Measurements from ENCODE around the gene IRF4.

IRF4 gene

GRCh38 chr6:347951-348859 lies 43.3 kb upstream of the IRF4 start:
- Histone ChIP-seq H3K9me3 (ENCODE audit: insufficient read depth, low read depth, low read length) (no peaks in the 10 kb centered on the region), H3K27me3 (ENCODE audit: insufficient read depth, low read length) (no peaks in the 10 kb centered on the region), H3K4me3 (ENCODE audit: low read length) (no peak overlapping the region), H3K4me1 (ENCODE audit: insufficient read depth, low read length) (no peaks in the 10 kb centered on the region; the same call in 1 of the 2 replicates), H3K9ac (ENCODE audit: low read depth, low read length) (no peak overlapping the region), H3K36me3 (ENCODE audit: insufficient read depth, low read depth, low read length) (no peaks in the 10 kb centered on the region; the same call in 1 of the 2 replicates), H3K27ac (ENCODE audit: low read length) (no peak overlapping the region)

DNA sequence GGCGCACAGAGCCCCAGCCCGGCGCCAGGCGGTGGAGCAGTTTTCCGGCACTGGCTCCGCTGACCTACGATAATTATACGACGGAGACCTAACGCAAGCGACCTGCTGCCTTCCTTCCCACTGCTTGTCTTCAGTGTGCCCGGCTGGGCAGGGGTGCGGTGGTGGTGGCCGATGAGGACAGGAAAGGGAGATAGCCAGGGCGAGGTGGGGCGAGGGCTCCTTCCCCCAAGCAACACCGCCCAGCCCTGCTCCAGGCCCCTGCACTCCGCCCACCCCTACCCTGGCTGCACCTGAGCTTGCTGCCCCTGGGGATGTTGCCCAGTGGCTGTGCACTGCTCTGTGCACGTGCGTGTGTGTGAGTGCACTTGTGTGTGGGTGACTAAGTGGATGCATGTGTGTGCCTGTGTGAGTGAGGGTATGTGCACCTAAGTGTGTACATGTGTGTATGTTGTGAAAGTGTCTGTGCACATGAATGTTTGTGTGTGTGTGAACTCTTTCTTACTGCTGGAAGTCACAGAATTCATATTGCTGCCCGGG lies 42.6 kb upstream of the IRF4 start:
- Histone ChIP-seq H3K27ac (ENCODE audit: low read length) (no peak overlapping the region), H3K36me3 (ENCODE audit: insufficient read depth, low read depth, low read length) (no peaks in the 10 kb centered on the region; the same call in 1 of the 2 replicates), H3K4me1 (ENCODE audit: insufficient read depth, low read length) (no peaks in the 10 kb centered on the region; the same call in 1 of the 2 replicates), H3K9ac (ENCODE audit: low read depth, low read length) (no peak overlapping the region), H3K9me3 (ENCODE audit: insufficient read depth, low read depth, low read length) (no peaks in the 10 kb centered on the region), H3K27me3 (ENCODE audit: insufficient read depth, low read length) (no peaks in the 10 kb centered on the region), H3K4me3 (ENCODE audit: low read length) (no peak overlapping the region)

DNA sequence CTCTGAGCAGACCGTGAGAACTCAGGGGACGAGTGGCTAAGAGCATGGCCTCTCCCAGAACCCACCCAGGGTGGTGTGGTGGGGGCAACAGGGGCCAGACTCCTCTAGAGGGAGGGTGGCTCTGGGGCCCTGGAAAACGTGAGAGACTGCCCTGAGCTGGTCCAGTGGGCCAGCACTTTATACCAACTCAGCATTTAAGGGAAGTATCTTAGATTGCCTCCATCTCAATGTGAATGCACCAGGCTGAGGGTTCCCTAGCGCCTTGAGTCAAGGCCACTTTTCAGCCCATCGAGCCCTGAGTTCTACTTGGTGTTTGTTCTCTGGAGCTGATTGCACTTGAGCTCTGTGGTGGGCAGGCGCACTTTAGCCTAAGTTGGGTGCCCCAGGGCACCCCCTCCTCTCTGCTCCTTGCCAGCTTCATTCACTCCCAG lies 42.0 kb upstream of the IRF4 start:
- Histone ChIP-seq H3K27me3 (ENCODE audit: insufficient read depth, low read length) (no peaks in the 10 kb centered on the region), H3K9me3 (ENCODE audit: insufficient read depth, low read depth, low read length) (no peaks in the 10 kb centered on the region), H3K36me3 (ENCODE audit: insufficient read depth, low read depth, low read length) (no peaks in the 10 kb centered on the region; the same call in 1 of the 2 replicates), H3K4me1 (ENCODE audit: insufficient read depth, low read length) (no peaks in the 10 kb centered on the region; the same call in 1 of the 2 replicates), H3K27ac (ENCODE audit: low read length) (no peak overlapping the region), H3K9ac (ENCODE audit: low read depth, low read length) (no peak overlapping the region), H3K4me3 (ENCODE audit: low read length) (no peak overlapping the region)

- Histone ChIP-seq H3K9me3 (ENCODE audit: insufficient read depth, low read depth, low read length) (no peaks in the 10 kb centered on the region), H3K9ac (ENCODE audit: low read depth, low read length) (no peak overlapping the region), H3K36me3 (ENCODE audit: insufficient read depth, low read depth, low read length) (no peaks in the 10 kb centered on the region; the same call in 1 of the 2 replicates), H3K27me3 (ENCODE audit: insufficient read depth, low read length) (no peaks in the 10 kb centered on the region), H3K27ac (ENCODE audit: low read length) (no peak overlapping the region), H3K4me3 (ENCODE audit: low read length) (no peak overlapping the region), H3K4me1 (ENCODE audit: insufficient read depth, low read length) (no peaks in the 10 kb centered on the region; the same call in 1 of the 2 replicates)
These were observed 41.2 kb upstream of the IRF4 start for GRCh38 chr6:350371-350770.

- Histone ChIP-seq H3K36me3 (ENCODE audit: insufficient read depth, low read depth, low read length) (no peaks in the 10 kb centered on the region; the same call in 1 of the 2 replicates), H3K27me3 (ENCODE audit: insufficient read depth, low read length) (no peaks in the 10 kb centered on the region), H3K9ac (ENCODE audit: low read depth, low read length) (no peak overlapping the region), H3K9me3 (ENCODE audit: insufficient read depth, low read depth, low read length) (no peaks in the 10 kb centered on the region), H3K27ac (ENCODE audit: low read length) (no peak overlapping the region), H3K4me3 (ENCODE audit: low read length) (no peak overlapping the region), H3K4me1 (ENCODE audit: insufficient read depth, low read length) (no peaks in the 10 kb centered on the region; the same call in 1 of the 2 replicates)
These were observed 40.3 kb upstream of the IRF4 start for GRCh38 chr6:351011-351866.

- no peaks in the 10 kb centered on the region for H3K9me3 ChIP-seq (ENCODE audit: insufficient read depth, low read depth, low read length)
These were observed 39.7 kb upstream of the IRF4 start for GRCh38 chr6:351867-352289.

DNA sequence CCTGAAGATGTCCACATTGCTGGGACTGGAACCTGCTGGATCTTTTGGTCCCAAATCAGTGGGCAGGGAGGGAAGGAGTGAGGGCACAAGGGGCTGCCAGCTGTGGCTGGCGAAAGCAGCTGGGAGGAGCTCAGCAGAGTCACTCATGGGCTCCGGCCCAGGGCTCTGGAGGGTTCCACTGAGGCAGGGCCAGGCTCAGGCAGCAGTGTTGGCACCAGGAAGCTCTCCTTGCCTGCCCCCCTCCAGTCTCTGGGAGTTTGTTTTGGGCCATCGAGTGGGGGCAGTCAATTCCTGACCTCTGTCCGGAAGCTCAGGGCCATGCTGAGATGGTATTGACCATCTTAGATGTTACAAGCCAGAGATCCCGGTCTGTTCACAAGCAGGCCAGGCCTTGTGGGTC lies 39.1 kb upstream of the IRF4 start:
- Histone ChIP-seq H3K4me1 (ENCODE audit: insufficient read depth, low read length) (no peaks in the 10 kb centered on the region; the same call in 1 of the 2 replicates), H3K4me3 (ENCODE audit: low read length) (no peak overlapping the region), H3K27ac (ENCODE audit: low read length) (no peak overlapping the region), H3K36me3 (ENCODE audit: insufficient read depth, low read depth, low read length) (no peaks in the 10 kb centered on the region; the same call in 1 of the 2 replicates), H3K9ac (ENCODE audit: low read depth, low read length) (no peak overlapping the region), H3K9me3 (ENCODE audit: insufficient read depth, low read depth, low read length) (no peaks in the 10 kb centered on the region; the same call in 1 of the 2 replicates), H3K27me3 (ENCODE audit: insufficient read depth, low read length) (no peaks in the 10 kb centered on the region)

More at GRCh38 chr6:351867-352289, 39.7 kb upstream of the IRF4 start:
- H3K4me3 ChIP-seq (ENCODE audit: low read length), result no peak overlapping the region
- H3K4me1 ChIP-seq (ENCODE audit: insufficient read depth, low read length), result no peaks in the 10 kb centered on the region; the same call in 1 of the 2 replicates
- H3K36me3 ChIP-seq (ENCODE audit: insufficient read depth, low read depth, low read length), result no peaks in the 10 kb centered on the region; the same call in 1 of the 2 replicates
- no peak overlapping the region for H3K27ac ChIP-seq (ENCODE audit: low read length)
- no peak overlapping the region for H3K9ac ChIP-seq (ENCODE audit: low read depth, low read length)
- no peaks in the 10 kb centered on the region for H3K27me3 ChIP-seq (ENCODE audit: insufficient read depth, low read length)

GRCh38 chr6:352896-353470 lies 38.6 kb upstream of the IRF4 start:
- Histone ChIP-seq H3K27ac (ENCODE audit: low read length) (no peak overlapping the region), H3K4me1 (ENCODE audit: insufficient read depth, low read length) (no peaks in the 10 kb centered on the region; the same call in 1 of the 2 replicates), H3K36me3 (ENCODE audit: insufficient read depth, low read depth, low read length) (no peaks in the 10 kb centered on the region; the same call in 1 of the 2 replicates), H3K9me3 (ENCODE audit: insufficient read depth, low read depth, low read length) (no peaks in the 10 kb centered on the region; the same call in 1 of the 2 replicates), H3K27me3 (ENCODE audit: insufficient read depth, low read length) (no peaks in the 10 kb centered on the region), H3K4me3 (ENCODE audit: low read length) (no peak overlapping the region), H3K9ac (ENCODE audit: low read depth, low read length) (no peak overlapping the region)

- Histone ChIP-seq H3K27ac (ENCODE audit: low read length) (no peak overlapping the region), H3K9ac (ENCODE audit: low read depth, low read length) (no peak overlapping the region), H3K27me3 (ENCODE audit: insufficient read depth, low read length) (no peaks in the 10 kb centered on the region), H3K4me3 (ENCODE audit: low read length) (no peak overlapping the region), H3K36me3 (ENCODE audit: insufficient read depth, low read depth, low read length) (no peaks in the 10 kb centered on the region), H3K9me3 (ENCODE audit: insufficient read depth, low read depth, low read length) (no peaks in the 10 kb centered on the region; the same call in 1 of the 2 replicates), H3K4me1 (ENCODE audit: insufficient read depth, low read length) (no peaks in the 10 kb centered on the region; the same call in 1 of the 2 replicates)
These were observed 37.6 kb upstream of the IRF4 start for GRCh38 chr6:353642-354614.

DNA sequence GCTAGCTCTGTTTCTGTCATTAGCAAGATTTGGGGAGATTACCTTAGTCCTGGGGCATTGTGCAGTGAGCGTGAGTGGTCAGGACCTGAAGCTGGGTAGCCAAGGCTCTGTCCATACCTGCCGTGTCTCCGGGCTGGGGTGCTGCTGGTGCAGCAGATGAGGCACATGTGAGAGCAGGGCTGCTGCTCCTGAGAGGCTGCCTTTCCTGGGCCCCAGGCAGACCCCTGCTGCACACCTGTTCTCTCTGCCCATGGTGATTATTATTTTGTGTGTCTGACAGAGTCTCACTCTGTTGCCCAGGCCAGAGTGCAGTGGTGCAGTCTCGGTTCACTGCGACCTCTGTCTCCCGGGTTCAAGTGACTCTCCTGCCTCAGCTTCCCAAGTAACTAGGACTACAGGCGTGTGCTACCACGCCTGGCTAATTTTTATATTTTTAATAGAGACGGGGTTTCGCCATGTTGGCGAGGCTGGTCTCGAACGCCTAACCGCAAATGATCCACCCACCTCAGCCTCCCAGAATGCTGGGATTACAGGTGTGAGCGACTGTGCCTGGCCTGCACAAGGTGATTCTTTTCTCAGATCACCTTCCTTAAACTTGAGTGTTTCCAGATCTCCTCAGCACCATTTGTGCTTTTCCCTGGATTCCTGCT lies 36.8 kb upstream of the IRF4 start:
- no peaks in the 10 kb centered on the region for H3K27me3 ChIP-seq (ENCODE audit: insufficient read depth, low read length)
- H3K4me3 ChIP-seq (ENCODE audit: low read length), result no peak overlapping the region
- no peaks in the 10 kb centered on the region for H3K36me3 ChIP-seq (ENCODE audit: insufficient read depth, low read depth, low read length)
- H3K9me3 ChIP-seq (ENCODE audit: insufficient read depth, low read depth, low read length), result no peaks in the 10 kb centered on the region; the same call in 1 of the 2 replicates
- no peak overlapping the region for H3K9ac ChIP-seq (ENCODE audit: low read depth, low read length)
- no peaks in the 10 kb centered on the region; the same call in 1 of the 2 replicates for H3K4me1 ChIP-seq (ENCODE audit: insufficient read depth, low read length)
- H3K27ac ChIP-seq (ENCODE audit: low read length), result no peak overlapping the region

Data from iPS-20b (cell line).